Measurements from ENCODE around the gene DHX16. TPM values are rescaled to one million over a fixed set of nuclear protein-coding genes. Genes with fewer than 3 reads are reported as not detected.
A peak's percentile ranks its signal among the peaks of the same experiment; 100 is the strongest.

DHX16 gene
- total RNA-seq, 1 experiment from 2014 or later, result 34.8 TPM

- H3K79me2 ChIP-seq (ENCODE audit: insufficient read depth, low read length), result peaks cover 11% of the 10 kb centered on the region; the same call in 1 of the 2 replicates
- DNase-seq, result peak; percentile 99
- H3K4me2 ChIP-seq (ENCODE audit: insufficient read depth, insufficient read length, low read length), result peak within 1 kb of the TSS; percentile 92
- no peaks in the 10 kb centered on the region for H3K4me1 ChIP-seq (ENCODE audit: insufficient read depth, low read length)
- peaks cover 3% of the 10 kb centered on the region; the same call in 1 of the 2 replicates for H3K27me3 Mint-ChIP-seq (ENCODE audit: low read depth)
- no peak within 1 kb of the TSS for H4K91ac ChIP-seq (ENCODE audit: insufficient read length, low read depth, low read length)
- no peak within 1 kb of the TSS for H4K8ac ChIP-seq (replicated peaks; ENCODE audit: insufficient read length, low read depth, low read length)
- no peaks in the 10 kb centered on the region for H4K20me1 ChIP-seq (ENCODE audit: control insufficient read depth, insufficient read depth, insufficient read length)
- H3K18ac ChIP-seq (ENCODE audit: insufficient read length, low read depth, low read length), result peak within 1 kb of the TSS; percentile 78
- peak within 1 kb of the TSS; percentile 81 for H3K27ac ChIP-seq (ENCODE audit: insufficient read length, low read depth, low read length)
- H3K9me3 ChIP-seq (ENCODE audit: control insufficient read depth, low read depth, low read length), result no peaks in the 10 kb centered on the region
- H3K9me3 Mint-ChIP-seq, result peaks cover 6 to 7% of the 10 kb centered on the region in 2 experiments; a peak in 4 of 5 replicates
- H3K79me1 ChIP-seq (ENCODE audit: insufficient read depth, low read depth, low read length, poor library complexity, severe bottlenecking), result no peaks in the 10 kb centered on the region
- H3K27me3 ChIP-seq (ENCODE audit: insufficient read depth, low read length), result no peaks in the 10 kb centered on the region
- peaks cover 15% of the 10 kb centered on the region for H3K23me2 ChIP-seq (ENCODE audit: insufficient read length, low read depth, low read length, poor library complexity, severe bottlenecking)
- H3K27ac Mint-ChIP-seq, result peak within 1 kb of the TSS; percentile 99 to 100 (median 99)
- no peak for TF ChIP-seq CTCF (conservative IDR thresholded peaks at IDR 0.05)
- H4K5ac ChIP-seq (ENCODE audit: insufficient read length, low read depth, low read length), result peak within 1 kb of the TSS; percentile 58
- H2BK120ac ChIP-seq (ENCODE audit: low read depth, low read length, poor library complexity, severe bottlenecking), result peak within 1 kb of the TSS; percentile 74
- no peak within 1 kb of the TSS for H3K23ac ChIP-seq (ENCODE audit: insufficient read length, low read depth, low read length)
- H2AK5ac ChIP-seq (ENCODE audit: insufficient read length, low read length), result no peak within 1 kb of the TSS
- peak within 1 kb of the TSS; percentile 86 for H3T11ph ChIP-seq (ENCODE audit: low read length)
- no peak within 1 kb of the TSS for H3K56ac ChIP-seq (ENCODE audit: insufficient read length, low read depth, low read length)
- H2BK12ac ChIP-seq (ENCODE audit: insufficient read length, low read depth, low read length), result no peak within 1 kb of the TSS
- H2BK20ac ChIP-seq (ENCODE audit: low read depth, low read length, poor library complexity, severe bottlenecking), result no peak within 1 kb of the TSS
- H3K4me1 Mint-ChIP-seq, result peaks cover 39 to 54% of the 10 kb centered on the region in 2 experiments
- peak within 1 kb of the TSS; percentile 79 for H2BK5ac ChIP-seq (ENCODE audit: insufficient read length, low read length)
- no peak within 1 kb of the TSS for H2AFZ ChIP-seq (ENCODE audit: low read length)
- H3K4ac ChIP-seq (ENCODE audit: low read depth, low read length), result peak within 1 kb of the TSS; percentile 78; the same call in 1 of the 2 replicates
- H3K4me3 Mint-ChIP-seq, result peak within 1 kb of the TSS; percentile 93 to 98
- H3K36me3 Mint-ChIP-seq (ENCODE audit: insufficient read depth in 1 of 3, low read depth in 3 of 3), result peaks cover 43 to 58% (median 54%) of the 10 kb centered on the region in 3 experiments
- WGBS (ENCODE audit: extremely low coverage, insufficient read length, low lambda C conversion rate), result no CpG with 5 or more reads among the region's 38 CpGs
- H2BK15ac ChIP-seq (ENCODE audit: low read depth, low read length), result no peak within 1 kb of the TSS
- peak within 1 kb of the TSS; percentile 99 for H3K9ac ChIP-seq (ENCODE audit: extremely low read depth, insufficient read length, low read length)
- H3K14ac ChIP-seq (ENCODE audit: insufficient read depth, low read length), result peak within 1 kb of the TSS; percentile 75; the same call in 1 of the 2 replicates
Measured at GRCh38 chr6:30719791-30720737, 47.3 kb upstream of the DHX16 start, which contains the start of gene TUBB. TUBB (plus strand) TSS chr6:30720352; CDS start chr6:30720507, 155 bp downstream.

Measured in H9 (cell line).